ENCODE measurements around the gene CCR9. TPM values are rescaled to one million over a fixed set of nuclear protein-coding genes. Genes with fewer than 3 reads are reported as not detected.

CCR9 gene
- total and polyA plus RNA-seq, 2 donors (not counting 1 experiment from before 2014, with no cell fraction given) = not detected

DNA sequence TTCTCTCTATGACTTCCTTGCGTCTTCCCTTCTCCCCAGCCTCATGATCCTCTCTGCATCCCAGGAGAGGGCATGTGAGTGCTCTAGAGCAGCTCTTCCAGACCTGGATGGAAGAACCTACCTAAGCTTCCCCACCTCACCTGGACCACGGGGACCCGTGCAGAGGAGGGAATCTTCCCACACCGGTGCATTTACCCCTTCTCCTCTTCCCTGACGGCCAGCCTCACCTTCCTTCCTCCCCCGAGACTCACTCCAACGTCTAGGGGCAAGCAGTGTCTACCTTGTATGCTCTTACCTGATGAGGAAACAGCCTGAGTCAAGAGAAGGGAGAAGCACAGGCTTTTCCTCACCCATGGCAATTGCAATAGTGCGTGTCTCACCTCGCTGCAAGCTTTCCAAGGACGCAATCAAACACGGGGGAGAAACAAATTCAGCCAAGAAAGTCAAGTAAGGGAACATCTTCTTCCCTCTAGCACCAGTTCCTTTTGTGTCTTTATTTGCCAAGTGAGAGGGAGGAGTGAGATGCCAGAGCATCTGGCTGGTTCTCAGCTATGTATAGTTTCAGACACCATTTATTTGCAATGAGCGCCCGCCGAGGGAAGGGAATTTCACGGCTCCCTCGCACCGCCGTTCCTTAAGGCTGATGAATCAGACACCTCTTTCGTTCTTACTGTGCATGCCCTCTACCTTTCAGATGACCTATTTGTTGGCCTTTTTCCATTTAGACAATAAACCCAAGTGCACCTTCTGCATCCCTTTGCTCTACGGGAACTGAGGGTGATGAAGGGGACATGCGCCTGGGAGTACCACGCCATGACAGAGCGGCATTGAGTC lies 1.8 kb upstream of the CCR9 start:
- Histone ChIP-seq H3K9ac (ENCODE audit: insufficient read depth, low read length) (no peak overlapping the region), H4K20me1 (ENCODE audit: control insufficient read depth, extremely low read depth, insufficient read depth, low read length) (no peaks in the 10 kb centered on the region), H3K4me3 (replicated peaks in 1 of 4; ENCODE audit: control extremely low read depth in 1 of 4, insufficient read depth in 1 of 4, low read depth in 3 of 4, low read length in 4 of 4) (no peak overlapping the region), H3K27ac (ENCODE audit: insufficient read depth, low read length) (no peak overlapping the region), H3K79me2 (ENCODE audit: control insufficient read depth, insufficient read depth, low read length) (no peaks in the 10 kb centered on the region), H3K4me1 (ENCODE audit: control insufficient read depth, extremely low read depth, insufficient read depth, low read length) (no peaks in the 10 kb centered on the region), H2AFZ (ENCODE audit: low read length) (no peak overlapping the region), H3K9me3 (ENCODE audit: control insufficient read depth, insufficient read depth, low read depth, low read length) (no peaks in the 10 kb centered on the region), H3K27me3 (ENCODE audit: control insufficient read depth, insufficient read depth, low read length) (peaks cover 20% of the 10 kb centered on the region), H3K36me3 (ENCODE audit: control insufficient read depth, insufficient read depth, low read length) (no peaks in the 10 kb centered on the region), H3K4me2 (ENCODE audit: extremely low read depth, insufficient read depth, low read length) (no peak overlapping the region)
- no peak for DNase-seq (ENCODE audit: low read depth in 2 of 2)
- TF ChIP-seq EZH2 (IDR thresholded peaks at IDR 0.05; ENCODE audit: low read length, missing control alignments) (no peak), CTCF (conservative IDR thresholded peaks at IDR 0.05 in 1 of 2, IDR thresholded peaks at IDR 0.05 in 1 of 2; ENCODE audit: low read depth in 1 of 2, low read length in 2 of 2) (no peak)

- no peak overlapping the region for H3K27ac ChIP-seq (ENCODE audit: insufficient read depth, low read length)
- no peak overlapping the region for H3K9ac ChIP-seq (ENCODE audit: insufficient read depth, low read length)
- H3K4me1 ChIP-seq (ENCODE audit: control insufficient read depth, extremely low read depth, insufficient read depth, low read length) = no peaks in the 10 kb centered on the region
- H3K9me3 ChIP-seq (ENCODE audit: control insufficient read depth, insufficient read depth, low read depth, low read length) = no peaks in the 10 kb centered on the region
- H3K27me3 ChIP-seq (ENCODE audit: control insufficient read depth, insufficient read depth, low read length) = peaks cover 16% of the 10 kb centered on the region
- H2AFZ ChIP-seq (ENCODE audit: low read length) = no peak overlapping the region
- no peak for TF ChIP-seq CTCF (conservative IDR thresholded peaks at IDR 0.05 in 1 of 2, IDR thresholded peaks at IDR 0.05 in 1 of 2; ENCODE audit: low read depth in 1 of 2, low read length in 2 of 2)
- no peak for TF ChIP-seq EZH2 (IDR thresholded peaks at IDR 0.05; ENCODE audit: low read length, missing control alignments)
- H3K36me3 ChIP-seq (ENCODE audit: control insufficient read depth, insufficient read depth, low read length) = no peaks in the 10 kb centered on the region
- no peak overlapping the region for H3K4me3 ChIP-seq (replicated peaks in 1 of 4; ENCODE audit: control extremely low read depth in 1 of 4, insufficient read depth in 1 of 4, low read depth in 3 of 4, low read length in 4 of 4)
- DNase-seq (ENCODE audit: low read depth in 2 of 2) = peak in 1 of 2 donors; percentile 6
- no peak overlapping the region for H3K4me2 ChIP-seq (ENCODE audit: extremely low read depth, insufficient read depth, low read length)
- H3K79me2 ChIP-seq (ENCODE audit: control insufficient read depth, insufficient read depth, low read length) = no peaks in the 10 kb centered on the region
- H4K20me1 ChIP-seq (ENCODE audit: control insufficient read depth, extremely low read depth, insufficient read depth, low read length) = no peaks in the 10 kb centered on the region
These were observed 942 bp downstream of the CCR9 start for GRCh38 chr3:45887285-45887684.

- TF ChIP-seq CTCF (conservative IDR thresholded peaks at IDR 0.05 in 1 of 2, IDR thresholded peaks at IDR 0.05 in 1 of 2; ENCODE audit: low read depth in 1 of 2, low read length in 2 of 2) = no peak
- no peak for TF ChIP-seq EZH2 (IDR thresholded peaks at IDR 0.05; ENCODE audit: low read length, missing control alignments)
- H4K20me1 ChIP-seq (ENCODE audit: control insufficient read depth, extremely low read depth, insufficient read depth, low read length) = no peaks in the 10 kb centered on the region
- H3K79me2 ChIP-seq (ENCODE audit: control insufficient read depth, insufficient read depth, low read length) = no peaks in the 10 kb centered on the region
- H3K9me3 ChIP-seq (ENCODE audit: control insufficient read depth, insufficient read depth, low read depth, low read length) = no peaks in the 10 kb centered on the region
- no peaks in the 10 kb centered on the region for H3K36me3 ChIP-seq (ENCODE audit: control insufficient read depth, insufficient read depth, low read length)
- no peak overlapping the region for H3K27ac ChIP-seq (ENCODE audit: insufficient read depth, low read length)
- peaks cover 16% of the 10 kb centered on the region for H3K27me3 ChIP-seq (ENCODE audit: control insufficient read depth, insufficient read depth, low read length)
- no peaks in the 10 kb centered on the region for H3K4me1 ChIP-seq (ENCODE audit: control insufficient read depth, extremely low read depth, insufficient read depth, low read length)
- no peak overlapping the region for H3K4me2 ChIP-seq (ENCODE audit: extremely low read depth, insufficient read depth, low read length)
- no peak overlapping the region for H3K4me3 ChIP-seq (replicated peaks in 1 of 4; ENCODE audit: control extremely low read depth in 1 of 4, insufficient read depth in 1 of 4, low read depth in 3 of 4, low read length in 4 of 4)
- no peak overlapping the region for H2AFZ ChIP-seq (ENCODE audit: low read length)
- no peak overlapping the region for H3K9ac ChIP-seq (ENCODE audit: insufficient read depth, low read length)
- peak in 1 of 2 donors; percentile 11 for DNase-seq (ENCODE audit: low read depth in 2 of 2)
These were observed 1.6 kb downstream of the CCR9 start for GRCh38 chr3:45887759-45888511.

All from fibroblast of lung (primary cell).